Gastroesophageal sphincter (tissue), 4 donors: ENCODE measurements around the gene YPEL1. TPM values are rescaled to one million over a fixed set of nuclear protein-coding genes. Genes with fewer than 3 reads are reported as not detected.
"Not testable (repeated sequence)": the region's sequence is repeated elsewhere in the genome, so short reads cannot be mapped to it uniquely, and the experiment has no call there.

Source experiments
- ATAC-seq: fragments of 150-250 bp; one replicate; pipeline ENCODE4 v1.9.1; 2016; ENCODE audit warnings: mild to moderate bottlenecking, moderate library complexity
- H3K27ac ChIP-seq, 4 donors: fragments of 200-600 bp; sonication (generic) in 3 of 4; 1 replicate in 3 of 4; 2 replicates in 1 of 4; pipeline ENCODE4 v1.5.1; 2016 to 2019
- H3K27me3 ChIP-seq: fragments of 200-600 bp; sonication (generic); one replicate; pipeline ENCODE4 v1.5.1; 2019
- H3K36me3 ChIP-seq, 2 donors: fragments of 200-600 bp; sonication (generic); one replicate each; pipeline ENCODE4 v1.5.1; 2019; ENCODE audit warnings: control low read depth in 1 of 2
- H3K4me1 ChIP-seq, 3 donors: fragments of 200-600 bp; sonication (generic); 1 replicate in 2 of 3; 2 replicates in 1 of 3; pipeline ENCODE4 v1.5.1; 2016 to 2019; ENCODE audit warnings: control low read depth in 2 of 3
- H3K4me3 ChIP-seq, 2 donors: fragments of 200-600 bp; sonication (generic); one replicate each; pipeline ENCODE4 v1.5.1; 2019; ENCODE audit warnings: mild to moderate bottlenecking in 1 of 2, moderate library complexity in 1 of 2
- H3K9me3 ChIP-seq, 3 donors: fragments of 200-600 bp; sonication (generic); one replicate each; pipeline ENCODE4 v1.5.1; 2017 to 2019; ENCODE audit warnings: control low read depth in 2 of 3
- EP300 ChIP-seq: sonication (generic); formaldehyde crosslinking; IDR thresholded peaks from one replicate; pipeline ENCODE4 v1.6.1; 2017; ENCODE audit warnings: antibody characterized with exemption, mild to moderate bottlenecking
- POLR2A ChIP-seq, 2 donors: fragments of 450-650 bp; IDR thresholded peaks; one replicate each; pipeline ENCODE4 v1.6.1; 2017; ENCODE audit warnings: antibody characterized with exemption in 2 of 2, mild to moderate bottlenecking in 2 of 2, moderate library complexity in 1 of 2
- POLR2AphosphoS5 ChIP-seq: sonication (generic); formaldehyde crosslinking; IDR thresholded peaks from one replicate; pipeline ENCODE4 v1.6.1; 2017; ENCODE audit warnings: antibody characterized with exemption
- WGBS, 2 donors: methylation state at CpG; one replicate each; pipeline ENCODE4 v1.1.5; 2018; ENCODE audit warnings: low coverage in 1 of 2; 5-methylcytosine and 5-hydroxymethylcytosine counted together
- total RNA-seq, 4 donors: library from RNA; depleted of rRNA; stranded (reverse); fragments of >200 nt; gene quantifications; one replicate each; pipeline ENCODE4 v1.1.0, GENCODE V29; 2016
- TF ChIP-seq, protein P1 (sequence below), 4 experiments: fragments of 200-600 bp in 2 of 4; fragments of 450-650 bp in 2 of 4; sonication (generic) in 1 of 4; IDR thresholded peaks; one replicate each; pipeline ENCODE4 v1.5.1; 2017 to 2019; ENCODE audit warnings: antibody characterized with exemption in 4 of 4, mild to moderate bottlenecking in 2 of 4, moderate library complexity in 2 of 4

The YPEL1 gene
- total RNA-seq, 4 donors from 2014 or later, result 11.6 to 23.1 (median 15.8) TPM

DNA sequence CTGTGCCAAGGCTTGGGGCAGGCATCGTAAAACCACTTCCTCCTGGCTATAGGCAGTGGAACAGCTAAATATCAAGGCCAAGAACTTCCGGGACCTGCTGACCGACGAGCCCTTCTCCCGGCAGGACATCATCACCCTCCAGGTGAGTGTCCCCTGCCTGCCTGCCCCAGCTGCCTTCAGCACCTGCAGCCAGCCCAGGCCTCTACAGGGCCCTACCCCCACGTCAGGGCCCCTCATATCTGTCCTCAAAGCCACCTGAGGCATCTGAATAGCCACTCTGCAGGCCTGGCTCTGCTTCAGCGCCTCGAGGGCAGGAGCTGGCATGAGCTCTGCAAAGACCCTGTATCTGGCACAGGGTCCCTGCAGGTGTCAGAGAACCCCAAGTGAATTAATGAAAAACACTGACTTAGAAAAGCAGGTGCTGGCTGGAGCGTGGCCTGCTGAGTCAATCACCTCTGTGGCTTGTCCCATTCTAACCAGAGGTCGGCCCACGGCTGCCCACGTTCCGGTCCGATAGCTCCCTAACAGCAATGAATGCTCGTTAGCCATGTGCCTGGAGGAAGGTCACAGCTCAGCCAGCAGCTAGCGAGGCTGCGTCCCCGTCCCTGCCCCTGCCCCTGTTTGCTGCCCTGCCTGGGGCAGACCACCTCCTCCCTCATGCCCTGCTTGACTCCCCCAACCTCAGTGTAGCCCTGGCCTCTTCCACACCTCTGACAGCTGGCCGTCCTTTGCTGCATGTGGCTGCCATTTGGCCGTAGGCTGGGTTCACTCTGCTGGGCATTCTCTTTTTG lies 53.0 kb downstream of the YPEL1 start:
- Histone ChIP-seq H3K36me3 (peaks cover 0 to 86% of the 10 kb centered on the region in 2 donors), H3K27ac (no peak overlapping the region), H3K9me3 (no peaks in the 10 kb centered on the region), H3K4me3 (no peak overlapping the region), H3K27me3 (no peaks in the 10 kb centered on the region), H3K4me1 (no peaks in the 10 kb centered on the region)
- TF ChIP-seq POLR2A (IDR thresholded peaks at IDR 0.05) (no peak), POLR2AphosphoS5 (no peak), EP300 (no peak)
- TF ChIP-seq, protein P1, sequence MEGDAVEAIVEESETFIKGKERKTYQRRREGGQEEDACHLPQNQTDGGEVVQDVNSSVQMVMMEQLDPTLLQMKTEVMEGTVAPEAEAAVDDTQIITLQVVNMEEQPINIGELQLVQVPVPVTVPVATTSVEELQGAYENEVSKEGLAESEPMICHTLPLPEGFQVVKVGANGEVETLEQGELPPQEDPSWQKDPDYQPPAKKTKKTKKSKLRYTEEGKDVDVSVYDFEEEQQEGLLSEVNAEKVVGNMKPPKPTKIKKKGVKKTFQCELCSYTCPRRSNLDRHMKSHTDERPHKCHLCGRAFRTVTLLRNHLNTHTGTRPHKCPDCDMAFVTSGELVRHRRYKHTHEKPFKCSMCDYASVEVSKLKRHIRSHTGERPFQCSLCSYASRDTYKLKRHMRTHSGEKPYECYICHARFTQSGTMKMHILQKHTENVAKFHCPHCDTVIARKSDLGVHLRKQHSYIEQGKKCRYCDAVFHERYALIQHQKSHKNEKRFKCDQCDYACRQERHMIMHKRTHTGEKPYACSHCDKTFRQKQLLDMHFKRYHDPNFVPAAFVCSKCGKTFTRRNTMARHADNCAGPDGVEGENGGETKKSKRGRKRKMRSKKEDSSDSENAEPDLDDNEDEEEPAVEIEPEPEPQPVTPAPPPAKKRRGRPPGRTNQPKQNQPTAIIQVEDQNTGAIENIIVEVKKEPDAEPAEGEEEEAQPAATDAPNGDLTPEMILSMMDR (IDR thresholded peaks at IDR 0.05), result no peak
- 97% methylated on average over 10 of the region's 20 CpGs; no CpG with 5 or more reads in 1 of the 2 donors for WGBS, 2 donors
- ATAC-seq, result no peak

DNA sequence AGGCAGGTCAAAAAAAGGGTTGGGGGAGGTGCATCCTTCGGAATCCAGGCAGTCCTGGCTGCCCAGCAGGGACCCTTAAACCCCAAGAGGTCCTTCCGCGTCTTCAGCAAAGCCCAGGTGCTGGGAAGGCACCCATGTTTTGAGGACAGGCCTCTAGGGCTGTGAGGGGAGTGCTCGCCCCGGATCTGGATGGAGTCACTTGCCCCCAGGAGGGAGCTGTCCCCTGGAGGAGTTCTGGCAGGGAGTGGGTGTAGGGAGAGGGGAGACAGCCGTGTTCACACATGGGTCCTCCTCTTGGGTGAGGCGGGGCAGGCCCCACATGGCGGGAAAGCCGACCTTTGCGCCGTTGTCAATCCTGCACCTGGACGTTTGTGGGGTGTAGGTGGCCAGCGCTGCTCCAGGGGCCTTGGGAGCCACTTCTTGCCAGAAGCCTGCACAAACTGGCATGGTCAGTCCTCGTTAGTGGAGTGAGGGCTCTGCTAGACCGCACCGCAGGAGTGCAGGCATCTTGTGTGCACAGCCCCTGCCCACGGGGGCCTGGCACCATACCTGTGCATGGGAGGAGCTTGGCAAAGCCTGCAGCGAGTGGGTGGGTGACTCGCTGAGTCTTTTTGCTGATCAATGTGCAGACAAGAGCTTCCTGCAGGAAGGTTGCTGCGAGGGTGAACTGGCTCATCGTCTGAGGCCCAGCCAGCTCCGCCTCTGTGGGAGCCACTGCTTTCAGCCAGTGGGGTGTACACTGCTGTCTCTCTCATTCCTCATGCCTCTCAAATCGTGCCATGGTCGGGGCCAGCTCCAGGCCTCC lies 53.8 kb downstream of the YPEL1 start:
- 85% methylated on average over 4 of the region's 24 CpGs; no CpG with 5 or more reads in 1 of the 2 donors for WGBS, 2 donors
- Histone ChIP-seq H3K36me3 (peaks cover 0 to 86% of the 10 kb centered on the region in 2 donors), H3K27me3 (no peaks in the 10 kb centered on the region), H3K9me3 (no peaks in the 10 kb centered on the region), H3K4me3 (no peak overlapping the region), H3K27ac (no peak overlapping the region), H3K4me1 (no peaks in the 10 kb centered on the region)
- no peak for TF ChIP-seq POLR2A (IDR thresholded peaks at IDR 0.05)
- no peak for TF ChIP-seq EP300
- no peak for TF ChIP-seq POLR2AphosphoS5
- TF ChIP-seq, protein P1 (IDR thresholded peaks at IDR 0.05), result no peak
- no peak for ATAC-seq

DNA sequence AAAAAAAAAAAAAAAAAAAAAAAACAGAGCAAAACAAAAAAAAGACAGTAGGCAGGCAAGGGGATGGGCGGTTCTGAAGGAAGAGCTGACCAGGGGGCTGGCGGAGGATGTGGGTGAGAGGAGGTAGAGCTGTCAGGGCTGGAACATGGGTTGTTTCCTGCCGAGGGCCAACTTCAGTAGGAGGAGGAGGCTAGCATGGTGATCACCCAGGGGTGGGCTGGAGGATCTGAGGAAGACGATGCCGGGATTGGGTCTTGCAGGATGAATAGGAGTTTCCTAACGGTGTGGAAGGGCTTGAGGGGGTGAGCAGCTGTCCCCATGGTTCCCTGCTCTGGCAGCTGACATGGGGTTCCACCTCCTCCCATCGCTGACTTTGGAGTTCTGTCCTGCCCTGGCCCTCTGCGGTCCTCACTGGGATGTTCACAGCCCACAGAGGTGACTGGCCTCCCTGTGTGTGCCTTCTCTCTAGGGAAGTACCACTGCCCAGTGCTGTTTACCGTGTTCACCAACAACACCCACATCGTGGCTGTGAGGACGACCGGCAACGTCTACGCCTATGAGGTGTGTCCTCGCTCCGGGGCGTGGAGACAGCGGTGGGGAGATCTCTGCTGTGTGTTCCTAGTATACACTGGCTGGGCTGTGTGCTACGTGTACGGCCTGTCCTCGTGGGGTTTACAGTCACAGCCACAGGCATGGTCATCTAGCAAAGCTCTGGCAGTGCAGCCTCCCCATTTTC lies 54.6 kb downstream of the YPEL1 start:
- Histone ChIP-seq H3K4me1 (no peaks in the 10 kb centered on the region), H3K9me3 (no peaks in the 10 kb centered on the region), H3K4me3 (no peak overlapping the region), H3K27ac (no peak overlapping the region), H3K36me3 (peaks cover 0 to 83% of the 10 kb centered on the region in 2 donors), H3K27me3 (no peaks in the 10 kb centered on the region)
- WGBS, 2 donors, result 82 to 87% methylated on average over 4 to 5 of the region's 21 CpGs
- TF ChIP-seq POLR2AphosphoS5, result no peak
- no peak for TF ChIP-seq POLR2A (IDR thresholded peaks at IDR 0.05)
- TF ChIP-seq, protein P1 (IDR thresholded peaks at IDR 0.05), result no peak
- no peak for TF ChIP-seq EP300
- ATAC-seq, result no peak

DNA sequence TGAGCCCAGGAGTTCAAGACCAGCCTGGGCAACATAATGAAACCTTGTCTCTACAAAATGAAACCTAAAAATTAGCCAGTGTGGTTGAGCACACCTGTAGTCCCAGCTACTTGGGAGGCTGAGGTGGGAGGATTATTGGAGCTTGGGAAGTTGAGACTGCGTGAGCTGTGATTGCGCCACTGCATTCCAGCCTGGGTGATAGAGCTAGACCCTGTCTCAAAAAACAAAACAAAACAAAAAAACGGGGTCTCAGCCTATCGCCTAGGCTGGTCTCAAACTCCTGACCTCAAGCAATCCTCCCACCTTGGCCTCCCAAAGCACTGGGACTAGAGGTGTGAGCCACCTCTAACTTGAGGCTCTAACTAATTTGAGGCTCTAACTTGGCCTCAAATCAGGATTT lies 56.2 kb downstream of the YPEL1 start:
- no peaks in the 10 kb centered on the region for H3K27me3 ChIP-seq
- WGBS, 2 donors, result 78% methylated on average over 4 of the region's 4 CpGs; no CpG with 5 or more reads in 1 of the 2 donors
- no peak for ATAC-seq
- H3K4me1 ChIP-seq, result no peaks in the 10 kb centered on the region
- H3K36me3 ChIP-seq, result peaks cover 0 to 83% of the 10 kb centered on the region in 2 donors
- H3K27ac ChIP-seq, result no peak overlapping the region
- no peak overlapping the region for H3K4me3 ChIP-seq
- H3K9me3 ChIP-seq, result no peaks in the 10 kb centered on the region
- no peak for TF ChIP-seq POLR2AphosphoS5
- no peak for TF ChIP-seq POLR2A (IDR thresholded peaks at IDR 0.05)
- TF ChIP-seq, protein P1 (IDR thresholded peaks at IDR 0.05), result no peak
- TF ChIP-seq EP300, result no peak

DNA sequence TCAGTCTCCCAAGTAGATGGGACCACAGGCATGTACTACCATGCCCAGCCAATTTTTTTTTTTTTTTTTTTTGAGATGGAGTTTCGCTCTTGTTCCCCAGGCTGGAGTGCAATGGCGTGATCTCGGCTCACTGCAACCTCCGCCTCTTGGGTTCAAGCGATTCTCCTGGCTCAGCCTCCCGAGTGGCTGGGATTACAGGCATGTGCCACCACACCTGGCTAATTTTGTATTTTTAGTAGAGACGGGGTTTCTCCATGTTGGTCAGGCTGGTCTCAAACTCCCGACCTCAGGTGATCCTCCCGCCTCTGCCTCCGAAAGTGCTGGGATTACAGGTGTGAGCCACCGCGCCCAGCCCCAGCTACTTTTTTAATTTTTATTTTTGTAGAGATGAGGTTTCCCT lies 56.8 kb downstream of the YPEL1 start:
- no CpG with 5 or more reads among the region's 12 CpGs for WGBS, 2 donors

More for the DNA sequence above, 56.8 kb downstream of the YPEL1 start:
- not testable (repeated sequence) for ATAC-seq, H3K9me3 ChIP-seq, H3K4me1 ChIP-seq, H3K27me3 ChIP-seq, H3K4me3 ChIP-seq, H3K27ac ChIP-seq
- peaks cover 0 to 85% of the 10 kb centered on the region in 2 donors for H3K36me3 ChIP-seq
